ENCODE results near the gene MYO7A.
A peak's percentile ranks its signal among the peaks of the same experiment; 100 is the strongest.

Gene MYO7A

GRCh38 chr11:77187776-77188632 lies 60.0 kb downstream of the MYO7A start:
- DNase-seq, result peak; percentile 69

GRCh38 chr11:77188633-77189491 lies 60.8 kb downstream of the MYO7A start:
- no peak for DNase-seq

GRCh38 chr11:77189588-77190210 lies 61.7 kb downstream of the MYO7A start:
- DNase-seq, result no peak

GRCh38 chr11:77190331-77191075 lies 62.5 kb downstream of the MYO7A start:
- no peak for DNase-seq

- no peak for DNase-seq
Measured at GRCh38 chr11:77191429-77191822, 63.4 kb downstream of the MYO7A start.

GRCh38 chr11:77191823-77192495 lies 63.9 kb downstream of the MYO7A start:
- no peak for DNase-seq

GRCh38 chr11:77193167-77193566 lies 65.1 kb downstream of the MYO7A start:
- DNase-seq, result no peak

- no peak for DNase-seq
Measured at GRCh38 chr11:77193911-77194830, 66.1 kb downstream of the MYO7A start.

- peak; percentile 82 for DNase-seq
Measured at GRCh38 chr11:77195071-77195755, 67.2 kb downstream of the MYO7A start.

- no peak for DNase-seq
Measured at GRCh38 chr11:77196961-77197360, 68.9 kb downstream of the MYO7A start.

GRCh38 chr11:77197626-77198320 lies 69.7 kb downstream of the MYO7A start:
- DNase-seq, result no peak

- no peak for DNase-seq
Measured at GRCh38 chr11:77198440-77198849, 70.4 kb downstream of the MYO7A start.

GRCh38 chr11:77199137-77199745 lies 71.2 kb downstream of the MYO7A start:
- DNase-seq, result no peak

- no peak for DNase-seq
Measured at GRCh38 chr11:77200351-77201268, 72.6 kb downstream of the MYO7A start.

- no peak for DNase-seq
Measured at GRCh38 chr11:77201370-77201769, 73.3 kb downstream of the MYO7A start.

- DNase-seq, result no peak
Measured at GRCh38 chr11:77201991-77202841, 74.2 kb downstream of the MYO7A start.
